HepG2 (cell line): ENCODE measurements around the gene C4orf33.

Experiments
- EP300 ChIP-seq, 3 experiments: sonication (generic) in 1 of 3; formaldehyde crosslinking in 1 of 3; IDR thresholded peaks; 2 replicates each; pipeline versions ENCODE4 v1.5.1 to v1.6.1; 2011 to 2020; ENCODE audit warnings: low read depth in 2 of 3, low read length in 2 of 3, borderline replicate concordance in 1 of 3, improper control_type of control experiment in 1 of 3, mild to moderate bottlenecking in 1 of 3, missing genetic modification reagents in 1 of 3, moderate library complexity in 1 of 3
- FOXJ3 ChIP-seq: sonication (generic); formaldehyde crosslinking; IDR thresholded peaks from 2 replicates; pipeline ENCODE4 v1.4.0; 2020; ENCODE audit warnings: missing genetic modification reagents, mild to moderate bottlenecking, borderline replicate concordance
- HOXA7 ChIP-seq: sonication (generic); formaldehyde crosslinking; IDR thresholded peaks from 2 replicates; pipeline ENCODE4 v1.8.1; 2022; ENCODE audit warnings: mild to moderate bottlenecking, missing genetic modification reagents, moderate library complexity
- IRX3 ChIP-seq: sonication (generic); formaldehyde crosslinking; IDR thresholded peaks from 2 replicates; pipeline ENCODE4 v1.8.1; 2023; ENCODE audit warnings: mild to moderate bottlenecking, low read depth, missing genetic modification reagents, borderline replicate concordance
- RCOR2 ChIP-seq: IDR thresholded peaks from 2 replicates; pipeline ENCODE4 v1.6.1; 2016; ENCODE audit warnings: missing biosample characterization, missing genetic modification reagents
- TOE1 ChIP-seq: sonication (generic); formaldehyde crosslinking; IDR thresholded peaks from 2 replicates; pipeline ENCODE4 v1.4.0; 2020; ENCODE audit warnings: mild to moderate bottlenecking, missing genetic modification reagents
- TF ChIP-seq, protein P1 (sequence below): sonication (generic); formaldehyde crosslinking; IDR thresholded peaks from 2 replicates; pipeline ENCODE4 v1.5.0; 2020; ENCODE audit warnings: mild to moderate bottlenecking, missing genetic modification reagents
- TF ChIP-seq, protein P2 (sequence below): sonication (generic); formaldehyde crosslinking; IDR thresholded peaks from 2 replicates; pipeline ENCODE4 v1.8.1; 2022; ENCODE audit warnings: low read depth, mild to moderate bottlenecking, missing genetic modification reagents
- TF ChIP-seq, protein P3 (sequence below): sonication (generic); formaldehyde crosslinking; IDR thresholded peaks from 2 replicates; pipeline ENCODE4 v1.5.0; 2020; ENCODE audit warnings: mild to moderate bottlenecking, missing genetic modification reagents, moderate library complexity
- TF ChIP-seq, protein P4 (sequence below): sonication (generic); formaldehyde crosslinking; IDR thresholded peaks from 2 replicates; pipeline ENCODE4 v1.5.1; 2020; ENCODE audit warnings: mild to moderate bottlenecking, missing genetic modification reagents, moderate library complexity

DNA sequence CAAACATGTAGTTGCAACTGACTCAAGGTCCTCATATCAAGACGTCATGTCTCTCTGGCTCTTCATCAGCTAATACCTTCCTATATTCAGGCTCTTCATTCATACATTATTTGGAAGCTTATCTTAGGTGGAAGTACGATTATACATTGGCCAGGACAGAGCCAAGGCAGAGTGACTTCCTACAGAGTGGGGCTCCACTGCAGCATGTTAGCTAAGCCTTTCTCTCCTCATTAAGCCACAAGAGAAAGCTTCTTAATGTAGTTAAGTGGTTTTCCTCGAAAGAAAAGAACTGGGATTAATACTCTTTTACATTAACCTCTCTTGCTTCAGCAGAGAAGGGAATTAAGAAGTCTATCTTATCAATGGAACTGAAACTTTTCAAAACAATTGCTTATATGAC is 15.0 kb downstream of the C4orf33 start:
- TF ChIP-seq, protein P1, sequence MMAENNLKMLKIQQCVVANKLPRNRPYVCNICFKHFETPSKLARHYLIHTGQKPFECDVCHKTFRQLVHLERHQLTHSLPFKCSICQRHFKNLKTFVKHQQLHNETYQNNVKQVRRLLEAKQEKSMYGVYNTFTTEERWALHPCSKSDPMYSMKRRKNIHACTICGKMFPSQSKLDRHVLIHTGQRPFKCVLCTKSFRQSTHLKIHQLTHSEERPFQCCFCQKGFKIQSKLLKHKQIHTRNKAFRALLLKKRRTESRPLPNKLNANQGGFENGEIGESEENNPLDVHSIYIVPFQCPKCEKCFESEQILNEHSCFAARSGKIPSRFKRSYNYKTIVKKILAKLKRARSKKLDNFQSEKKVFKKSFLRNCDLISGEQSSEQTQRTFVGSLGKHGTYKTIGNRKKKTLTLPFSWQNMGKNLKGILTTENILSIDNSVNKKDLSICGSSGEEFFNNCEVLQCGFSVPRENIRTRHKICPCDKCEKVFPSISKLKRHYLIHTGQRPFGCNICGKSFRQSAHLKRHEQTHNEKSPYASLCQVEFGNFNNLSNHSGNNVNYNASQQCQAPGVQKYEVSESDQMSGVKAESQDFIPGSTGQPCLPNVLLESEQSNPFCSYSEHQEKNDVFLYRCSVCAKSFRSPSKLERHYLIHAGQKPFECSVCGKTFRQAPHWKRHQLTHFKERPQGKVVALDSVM (CRISPR knock-in tag) = no peak
- TF ChIP-seq RCOR2 (CRISPR knock-in tag) (no peak), HOXA7 (CRISPR knock-in tag) (no peak), TOE1 (no peak), FOXJ3 (CRISPR knock-in tag) (no peak), EP300 (IDR thresholded peaks at IDR 0.05; ENCODE audit: low read depth in 2 of 2, low read length in 2 of 2) (no peak), EP300 (CRISPR knock-in tag; IDR thresholded peaks at IDR 0.05; ENCODE audit: borderline replicate concordance) (no peak), IRX3 (no peak)
- TF ChIP-seq, protein P2, sequence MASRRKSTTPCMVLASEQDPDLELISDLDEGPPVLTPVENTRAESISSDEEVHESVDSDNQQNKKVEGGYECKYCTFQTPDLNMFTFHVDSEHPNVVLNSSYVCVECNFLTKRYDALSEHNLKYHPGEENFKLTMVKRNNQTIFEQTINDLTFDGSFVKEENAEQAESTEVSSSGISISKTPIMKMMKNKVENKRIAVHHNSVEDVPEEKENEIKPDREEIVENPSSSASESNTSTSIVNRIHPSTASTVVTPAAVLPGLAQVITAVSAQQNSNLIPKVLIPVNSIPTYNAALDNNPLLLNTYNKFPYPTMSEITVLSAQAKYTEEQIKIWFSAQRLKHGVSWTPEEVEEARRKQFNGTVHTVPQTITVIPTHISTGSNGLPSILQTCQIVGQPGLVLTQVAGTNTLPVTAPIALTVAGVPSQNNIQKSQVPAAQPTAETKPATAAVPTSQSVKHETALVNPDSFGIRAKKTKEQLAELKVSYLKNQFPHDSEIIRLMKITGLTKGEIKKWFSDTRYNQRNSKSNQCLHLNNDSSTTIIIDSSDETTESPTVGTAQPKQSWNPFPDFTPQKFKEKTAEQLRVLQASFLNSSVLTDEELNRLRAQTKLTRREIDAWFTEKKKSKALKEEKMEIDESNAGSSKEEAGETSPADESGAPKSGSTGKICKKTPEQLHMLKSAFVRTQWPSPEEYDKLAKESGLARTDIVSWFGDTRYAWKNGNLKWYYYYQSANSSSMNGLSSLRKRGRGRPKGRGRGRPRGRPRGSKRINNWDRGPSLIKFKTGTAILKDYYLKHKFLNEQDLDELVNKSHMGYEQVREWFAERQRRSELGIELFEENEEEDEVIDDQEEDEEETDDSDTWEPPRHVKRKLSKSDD (CRISPR knock-in tag) = no peak
- TF ChIP-seq, protein P3, sequence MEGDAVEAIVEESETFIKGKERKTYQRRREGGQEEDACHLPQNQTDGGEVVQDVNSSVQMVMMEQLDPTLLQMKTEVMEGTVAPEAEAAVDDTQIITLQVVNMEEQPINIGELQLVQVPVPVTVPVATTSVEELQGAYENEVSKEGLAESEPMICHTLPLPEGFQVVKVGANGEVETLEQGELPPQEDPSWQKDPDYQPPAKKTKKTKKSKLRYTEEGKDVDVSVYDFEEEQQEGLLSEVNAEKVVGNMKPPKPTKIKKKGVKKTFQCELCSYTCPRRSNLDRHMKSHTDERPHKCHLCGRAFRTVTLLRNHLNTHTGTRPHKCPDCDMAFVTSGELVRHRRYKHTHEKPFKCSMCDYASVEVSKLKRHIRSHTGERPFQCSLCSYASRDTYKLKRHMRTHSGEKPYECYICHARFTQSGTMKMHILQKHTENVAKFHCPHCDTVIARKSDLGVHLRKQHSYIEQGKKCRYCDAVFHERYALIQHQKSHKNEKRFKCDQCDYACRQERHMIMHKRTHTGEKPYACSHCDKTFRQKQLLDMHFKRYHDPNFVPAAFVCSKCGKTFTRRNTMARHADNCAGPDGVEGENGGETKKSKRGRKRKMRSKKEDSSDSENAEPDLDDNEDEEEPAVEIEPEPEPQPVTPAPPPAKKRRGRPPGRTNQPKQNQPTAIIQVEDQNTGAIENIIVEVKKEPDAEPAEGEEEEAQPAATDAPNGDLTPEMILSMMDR (CRISPR knock-in tag) = no peak
- TF ChIP-seq, protein P4, sequence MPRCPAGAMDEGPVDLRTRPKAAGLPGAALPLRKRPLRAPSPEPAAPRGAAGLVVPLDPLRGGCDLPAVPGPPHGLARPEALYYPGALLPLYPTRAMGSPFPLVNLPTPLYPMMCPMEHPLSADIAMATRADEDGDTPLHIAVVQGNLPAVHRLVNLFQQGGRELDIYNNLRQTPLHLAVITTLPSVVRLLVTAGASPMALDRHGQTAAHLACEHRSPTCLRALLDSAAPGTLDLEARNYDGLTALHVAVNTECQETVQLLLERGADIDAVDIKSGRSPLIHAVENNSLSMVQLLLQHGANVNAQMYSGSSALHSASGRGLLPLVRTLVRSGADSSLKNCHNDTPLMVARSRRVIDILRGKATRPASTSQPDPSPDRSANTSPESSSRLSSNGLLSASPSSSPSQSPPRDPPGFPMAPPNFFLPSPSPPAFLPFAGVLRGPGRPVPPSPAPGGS = no peak
